ENCODE data around the gene SLC26A9. TPM values are rescaled to one million over a fixed set of nuclear protein-coding genes. Genes with fewer than 3 reads are reported as not detected.

SLC26A9 gene
- total RNA-seq, 4 donors from 2014 or later, result 1.6 to 4.8 (median 3.3) TPM

DNA sequence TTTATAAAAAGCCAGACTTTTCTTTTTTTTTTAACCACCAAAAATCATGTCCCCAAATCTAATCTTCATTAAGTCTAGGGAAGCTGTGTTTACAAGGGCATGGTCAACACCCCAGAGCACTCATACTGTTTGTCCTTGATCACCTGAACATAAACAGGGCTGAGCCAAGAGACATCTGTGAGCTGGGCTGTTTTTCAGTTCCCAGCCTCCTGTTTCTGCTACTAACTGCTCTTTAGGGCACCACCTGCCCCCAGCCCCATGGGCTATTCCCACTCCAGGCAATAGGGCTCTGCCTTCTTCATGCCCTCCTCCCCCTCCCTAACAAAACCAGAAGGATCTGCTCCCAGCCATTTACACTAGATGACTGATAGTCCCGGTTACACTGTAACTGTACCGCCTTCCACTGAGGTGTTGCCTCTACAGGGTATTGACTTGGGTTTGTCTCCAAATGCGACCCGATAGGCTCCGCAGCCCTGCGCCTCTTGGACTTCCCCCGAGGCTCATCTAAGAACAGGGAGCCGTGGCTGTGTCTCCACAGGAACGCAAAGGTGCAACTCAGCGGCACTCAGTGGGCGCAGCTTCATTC lies 11.7 kb upstream of the SLC26A9 start:
- H3K27ac ChIP-seq, result no peak overlapping the region
- TF ChIP-seq, protein P1, sequence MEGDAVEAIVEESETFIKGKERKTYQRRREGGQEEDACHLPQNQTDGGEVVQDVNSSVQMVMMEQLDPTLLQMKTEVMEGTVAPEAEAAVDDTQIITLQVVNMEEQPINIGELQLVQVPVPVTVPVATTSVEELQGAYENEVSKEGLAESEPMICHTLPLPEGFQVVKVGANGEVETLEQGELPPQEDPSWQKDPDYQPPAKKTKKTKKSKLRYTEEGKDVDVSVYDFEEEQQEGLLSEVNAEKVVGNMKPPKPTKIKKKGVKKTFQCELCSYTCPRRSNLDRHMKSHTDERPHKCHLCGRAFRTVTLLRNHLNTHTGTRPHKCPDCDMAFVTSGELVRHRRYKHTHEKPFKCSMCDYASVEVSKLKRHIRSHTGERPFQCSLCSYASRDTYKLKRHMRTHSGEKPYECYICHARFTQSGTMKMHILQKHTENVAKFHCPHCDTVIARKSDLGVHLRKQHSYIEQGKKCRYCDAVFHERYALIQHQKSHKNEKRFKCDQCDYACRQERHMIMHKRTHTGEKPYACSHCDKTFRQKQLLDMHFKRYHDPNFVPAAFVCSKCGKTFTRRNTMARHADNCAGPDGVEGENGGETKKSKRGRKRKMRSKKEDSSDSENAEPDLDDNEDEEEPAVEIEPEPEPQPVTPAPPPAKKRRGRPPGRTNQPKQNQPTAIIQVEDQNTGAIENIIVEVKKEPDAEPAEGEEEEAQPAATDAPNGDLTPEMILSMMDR (IDR thresholded peaks at IDR 0.05), result no peak
- TF ChIP-seq POLR2A (IDR thresholded peaks at IDR 0.05), result no peak
- no peak for DNase-seq
- no peaks in the 10 kb centered on the region for H3K27me3 ChIP-seq
- no peaks in the 10 kb centered on the region for H3K9me3 ChIP-seq
- no peaks in the 10 kb centered on the region for H3K36me3 ChIP-seq
- intact Hi-C loops (cut with DNase I), result no loop called here
- peaks cover 9 to 23% of the 10 kb centered on the region in 2 donors for H3K4me1 ChIP-seq
- 82 to 84% methylated on average over 11 of the region's 11 CpGs for WGBS, 2 donors
- H3K4me3 ChIP-seq (replicated peaks in 1 of 3), result no peak overlapping the region

DNA sequence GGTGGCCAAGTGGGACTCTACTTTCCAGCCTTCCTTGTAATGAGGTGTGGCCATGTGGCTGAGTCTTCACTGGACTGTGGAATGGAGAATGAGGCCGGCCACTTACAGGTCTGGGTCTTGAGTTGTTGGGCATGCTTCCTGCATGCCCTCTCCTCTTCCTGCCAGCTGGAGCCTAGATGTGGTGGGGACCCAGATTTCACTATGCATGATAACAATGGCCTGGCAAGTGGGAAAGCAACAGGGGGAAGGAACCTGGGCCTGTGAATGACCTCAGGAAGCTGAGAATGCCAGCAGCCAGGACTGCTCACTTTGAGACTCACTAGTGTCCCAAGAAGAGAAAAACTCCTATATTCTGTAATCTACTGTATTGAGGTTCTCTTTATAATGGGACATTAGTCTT lies 8.5 kb upstream of the SLC26A9 start:
- no peaks in the 10 kb centered on the region for H3K27me3 ChIP-seq
- WGBS, 2 donors, result 78 to 100% methylated on average over 1 of the region's 1 CpG
- no peaks in the 10 kb centered on the region for H3K9me3 ChIP-seq
- H3K4me3 ChIP-seq (replicated peaks in 1 of 3), result no peak overlapping the region
- TF ChIP-seq POLR2A (IDR thresholded peaks at IDR 0.05), result no peak
- TF ChIP-seq, protein P1 (IDR thresholded peaks at IDR 0.05), result no peak
- no peak overlapping the region for H3K27ac ChIP-seq
- intact Hi-C loops (cut with DNase I), result no loop called here
- DNase-seq, result no peak
- H3K4me1 ChIP-seq, result peaks cover 23 to 47% of the 10 kb centered on the region in 2 donors
- no peaks in the 10 kb centered on the region for H3K36me3 ChIP-seq

DNA sequence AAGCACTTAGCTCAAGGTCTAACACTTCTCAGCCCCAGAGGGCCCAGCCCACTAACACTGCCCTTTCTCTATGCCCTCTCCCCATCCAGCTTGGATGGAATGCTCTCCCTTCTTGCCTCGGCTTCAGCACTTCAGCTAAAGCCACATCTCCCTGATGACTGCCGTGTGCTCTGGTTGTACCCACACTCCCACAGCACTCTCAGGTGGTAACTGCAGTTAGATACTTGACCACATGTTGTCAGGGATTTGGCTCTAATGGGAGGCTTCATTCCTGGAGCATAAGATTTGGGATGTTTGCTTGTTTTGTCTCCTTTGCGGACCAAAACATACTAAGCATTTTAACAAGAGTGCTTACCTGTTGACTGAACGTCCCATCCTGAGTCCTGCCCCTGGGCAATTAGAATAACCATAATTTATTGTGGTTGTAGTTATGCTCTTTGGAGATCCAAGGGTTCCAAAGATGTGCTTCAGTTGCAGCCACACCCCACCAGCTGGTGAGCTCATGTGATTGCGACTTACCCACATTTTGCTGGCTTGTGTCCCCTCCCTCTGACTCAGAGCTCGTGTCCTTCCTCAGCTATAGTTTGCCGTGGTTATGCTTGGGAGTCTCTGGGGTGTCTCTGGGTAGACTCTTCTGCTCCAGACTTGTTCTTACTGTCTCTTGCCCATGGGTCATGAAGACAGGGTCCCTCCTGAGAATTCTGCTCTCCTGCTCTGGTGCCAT lies 7.7 kb upstream of the SLC26A9 start:
- WGBS, 2 donors, result 72 to 82% methylated on average over 7 of the region's 7 CpGs
- Histone ChIP-seq H3K4me1 (peaks cover 27 to 52% of the 10 kb centered on the region in 2 donors), H3K27ac (peak overlapping the region; percentile 74 to 86 (median 81)), H3K9me3 (no peaks in the 10 kb centered on the region), H3K27me3 (no peaks in the 10 kb centered on the region), H3K36me3 (no peaks in the 10 kb centered on the region), H3K4me3 (replicated peaks in 1 of 3) (no peak overlapping the region)
- intact Hi-C loops (cut with DNase I), result no loop called here
- no peak for DNase-seq
- no peak for TF ChIP-seq POLR2A (IDR thresholded peaks at IDR 0.05)
- TF ChIP-seq, protein P1 (IDR thresholded peaks at IDR 0.05), result no peak

DNA sequence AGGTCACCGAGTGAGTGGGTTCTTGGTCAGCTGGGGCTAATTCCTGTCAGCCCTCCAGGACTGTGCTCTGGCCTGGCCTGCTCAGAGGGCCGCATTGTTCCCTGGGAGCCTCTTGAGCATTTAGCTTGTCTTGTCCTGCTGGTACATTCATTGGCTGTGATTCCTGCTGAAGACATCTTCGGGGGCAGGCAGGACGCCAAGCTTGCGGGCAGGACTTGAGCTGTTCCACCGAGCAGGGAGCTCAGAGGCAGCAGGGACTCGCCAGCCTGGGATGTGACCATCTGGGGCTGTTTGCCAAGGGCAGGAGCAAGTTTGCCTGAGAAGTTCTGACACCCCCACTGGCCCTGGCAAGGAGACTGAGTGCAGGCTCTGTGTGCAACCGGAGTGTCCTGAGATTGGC lies 7.0 kb upstream of the SLC26A9 start:
- TF ChIP-seq POLR2A (IDR thresholded peaks at IDR 0.05), result no peak
- TF ChIP-seq, protein P1 (IDR thresholded peaks at IDR 0.05), result no peak
- Histone ChIP-seq H3K27ac (peak overlapping the region; percentile 74 to 86 (median 81)), H3K27me3 (no peaks in the 10 kb centered on the region), H3K4me3 (replicated peaks in 1 of 3) (no peak overlapping the region), H3K36me3 (no peaks in the 10 kb centered on the region), H3K9me3 (no peaks in the 10 kb centered on the region), H3K4me1 (peaks cover 27 to 52% of the 10 kb centered on the region in 2 donors)
- peak; percentile 91 to 92 for DNase-seq
- intact Hi-C loops (cut with DNase I), result no loop called here
- 26 to 50% methylated on average over 6 of the region's 8 CpGs for WGBS, 2 donors

DNA sequence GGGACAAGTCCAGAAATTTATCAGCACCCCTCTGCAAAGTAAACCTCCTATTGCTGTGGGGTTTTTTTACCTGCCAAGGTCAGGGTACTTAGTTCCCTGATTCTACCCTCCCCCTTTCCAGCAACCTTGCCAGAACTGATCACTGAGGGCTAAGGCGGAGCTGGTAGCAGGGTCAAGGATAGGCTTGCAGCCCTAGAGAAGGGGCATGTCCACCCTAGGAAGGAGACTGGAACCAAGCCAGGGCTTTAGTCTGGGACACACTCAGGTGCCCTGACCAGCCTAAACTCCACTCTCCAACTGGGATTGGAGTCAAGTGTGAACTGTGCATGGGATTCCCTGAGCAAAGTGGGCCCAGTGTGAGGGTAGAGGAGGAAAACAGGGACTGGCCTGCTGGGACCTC lies 6.5 kb upstream of the SLC26A9 start:
- TF ChIP-seq, protein P1 (IDR thresholded peaks at IDR 0.05), result no peak
- TF ChIP-seq POLR2A (IDR thresholded peaks at IDR 0.05), result no peak
- DNase-seq, result peak; percentile 56 to 61
- WGBS, 2 donors, result 90 to 100% methylated on average over 1 of the region's 1 CpG
- Histone ChIP-seq H3K9me3 (no peaks in the 10 kb centered on the region), H3K4me3 (replicated peaks in 1 of 3) (no peak overlapping the region), H3K27ac (peak overlapping the region; percentile 74 to 86 (median 81)), H3K4me1 (peaks cover 27 to 52% of the 10 kb centered on the region in 2 donors), H3K36me3 (no peaks in the 10 kb centered on the region), H3K27me3 (no peaks in the 10 kb centered on the region)
- intact Hi-C loops (cut with DNase I), result no loop called here
